Gastrocnemius medialis (tissue), 4 donors: ENCODE results near the gene HSPB6.

Experiments used
- POLR2A ChIP-seq, 2 donors: fragments of 450-650 bp; IDR thresholded peaks; one replicate each; pipeline ENCODE4 v1.6.1; 2017; ENCODE audit warnings: antibody characterized with exemption in 2 of 2, mild to moderate bottlenecking in 2 of 2, moderate library complexity in 2 of 2
- TF ChIP-seq, protein P1 (sequence below), 5 experiments: fragments of 450-650 bp in 3 of 5; fragments of 200-600 bp in 2 of 5; sonication (generic) in 2 of 5; IDR thresholded peaks in 4 of 5; conservative IDR thresholded peaks in 1 of 5; 1 replicate in 4 of 5; 2 replicates in 1 of 5; pipeline ENCODE4 v1.5.1; 2016 to 2019; ENCODE audit warnings: antibody characterized with exemption in 5 of 5, mild to moderate bottlenecking in 3 of 5, moderate library complexity in 3 of 5

GRCh38 chr19:35723671-35724070, 33.2 kb downstream of the HSPB6 start:
- no peak for TF ChIP-seq POLR2A (IDR thresholded peaks at IDR 0.05)
- TF ChIP-seq, protein P1, sequence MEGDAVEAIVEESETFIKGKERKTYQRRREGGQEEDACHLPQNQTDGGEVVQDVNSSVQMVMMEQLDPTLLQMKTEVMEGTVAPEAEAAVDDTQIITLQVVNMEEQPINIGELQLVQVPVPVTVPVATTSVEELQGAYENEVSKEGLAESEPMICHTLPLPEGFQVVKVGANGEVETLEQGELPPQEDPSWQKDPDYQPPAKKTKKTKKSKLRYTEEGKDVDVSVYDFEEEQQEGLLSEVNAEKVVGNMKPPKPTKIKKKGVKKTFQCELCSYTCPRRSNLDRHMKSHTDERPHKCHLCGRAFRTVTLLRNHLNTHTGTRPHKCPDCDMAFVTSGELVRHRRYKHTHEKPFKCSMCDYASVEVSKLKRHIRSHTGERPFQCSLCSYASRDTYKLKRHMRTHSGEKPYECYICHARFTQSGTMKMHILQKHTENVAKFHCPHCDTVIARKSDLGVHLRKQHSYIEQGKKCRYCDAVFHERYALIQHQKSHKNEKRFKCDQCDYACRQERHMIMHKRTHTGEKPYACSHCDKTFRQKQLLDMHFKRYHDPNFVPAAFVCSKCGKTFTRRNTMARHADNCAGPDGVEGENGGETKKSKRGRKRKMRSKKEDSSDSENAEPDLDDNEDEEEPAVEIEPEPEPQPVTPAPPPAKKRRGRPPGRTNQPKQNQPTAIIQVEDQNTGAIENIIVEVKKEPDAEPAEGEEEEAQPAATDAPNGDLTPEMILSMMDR (IDR thresholded peaks at IDR 0.05 in 4 of 5, conservative IDR thresholded peaks at IDR 0.05 in 1 of 5), result no peak
